Panc1 (cell line): ENCODE measurements around the gene CDX1. TPM values are rescaled to one million over a fixed set of nuclear protein-coding genes. Genes with fewer than 3 reads are reported as not detected.

Experiments used
- ATAC-seq: fragments of 200-7000 bp; cut with Tn5 transposase; 2 replicates; pipeline ENCODE4 v1.9.1; 2020; ENCODE audit warnings: mild to moderate bottlenecking, moderate library complexity
- BruUV-seq: library from RNA; stranded (reverse); fragments of 400-500 nt; replicated peaks from 2 replicates; lab custom pipeline; 2021; lab: Mats Ljungman, UMichigan
- CTCF ChIA-PET: fragments of 300-600 bp; sonication (Branson Sonifier 250); formaldehyde crosslinking; loops from one replicate; lab custom pipeline; 2022; ENCODE audit warnings: antibody characterized with exemption; lab: Charles Lee
- POLR2A ChIA-PET: fragments of 300-600 bp; sonication (Branson Sonifier 250); formaldehyde crosslinking; loops from one replicate; lab custom pipeline; 2022; ENCODE audit warnings: antibody characterized with exemption; lab: Charles Lee
- DNase-seq: peaks from one replicate; pipeline ENCODE4 v3.0.0-alpha.2; 2010; ENCODE audit warnings: low read depth, low spot score
- H3K27ac ChIP-seq: 2 replicates; pipeline ENCODE4 v1.5.1; 2011; ENCODE audit warnings: mild to moderate bottlenecking, low read length, inconsistent platforms
- H3K27me3 ChIP-seq: fragments of 200-500 bp; sonication (Bioruptor generic); 2 replicates; pipeline ENCODE4 v1.6.0; 2014; ENCODE audit warnings: low read length, inconsistent platforms; ENCODE audit not compliant: control insufficient read depth, insufficient read depth
- H3K36me3 ChIP-seq: fragments of 200-500 bp; sonication (Bioruptor generic); 2 replicates; pipeline ENCODE4 v1.5.1; 2014; ENCODE audit warnings: inconsistent platforms, mild to moderate bottlenecking, low read length, moderate library complexity; ENCODE audit not compliant: control insufficient read depth, insufficient read depth
- H3K4me1 ChIP-seq: 2 replicates; pipeline ENCODE4 v1.5.1; 2011; ENCODE audit warnings: inconsistent platforms, mild to moderate bottlenecking, low read length, moderate library complexity; ENCODE audit not compliant: control insufficient read depth, insufficient read depth
- H3K4me3 ChIP-seq, 2 experiments: 2 replicates each; pipeline ENCODE4 v1.5.1; 2011 to 2012; ENCODE audit warnings: low read depth in 2 of 2, low read length in 2 of 2, mild to moderate bottlenecking in 2 of 2, inconsistent platforms in 1 of 2, moderate library complexity in 1 of 2
- H3K9me3 ChIP-seq: fragments of 200-500 bp; sonication (Bioruptor generic); 2 replicates; pipeline ENCODE4 v1.5.1; 2014; ENCODE audit warnings: low read depth, mild to moderate bottlenecking, inconsistent platforms, low read length, moderate library complexity; ENCODE audit not compliant: control insufficient read depth, insufficient read depth
- POLR2AphosphoS5 ChIP-seq: IDR thresholded peaks from 2 replicates; pipeline ENCODE4 v1.6.1; 2012; ENCODE audit warnings: mild to moderate bottlenecking, low read depth, low read length, moderate library complexity
- SIN3A ChIP-seq: IDR thresholded peaks from 2 replicates; pipeline ENCODE4 v1.6.1; 2012; ENCODE audit warnings: low read depth, mild to moderate bottlenecking, low read length, moderate library complexity, borderline replicate concordance; ENCODE audit not compliant: insufficient read depth
- TCF7L2 ChIP-seq: IDR thresholded peaks from 2 replicates; pipeline ENCODE4 v1.6.1; 2011; ENCODE audit warnings: mild to moderate bottlenecking, low read depth, low read length, inconsistent platforms
- in situ Hi-C: cut with HindIII; loops from 2 replicates; pipeline ENCODE4 v1.10.0; 2016; ENCODE audit warnings: low sequenced_read_pairs, low pct_unique_long_range_greater_than_20kb
- intact Hi-C: fragments of 100-400 bp; cut with micrococcal nuclease; formaldehyde crosslinking; loops from one replicate; pipeline ENCODE4 v1.10.0; 2022; ENCODE audit not compliant: unreplicated experiment
- total RNA-seq: library from RNA; stranded (reverse); gene quantifications from one replicate; pipeline ENCODE4 v1.2.1, GENCODE V29; 2021; ENCODE audit not compliant: unreplicated experiment
- TF ChIP-seq, protein P1 (sequence below): fragments of 450-650 bp; IDR thresholded peaks from 2 replicates; pipeline ENCODE4 v1.5.1; 2017; ENCODE audit warnings: mild to moderate bottlenecking
- TF ChIP-seq, protein P2 (sequence below), 2 experiments: IDR thresholded peaks; 2 replicates each; pipeline ENCODE4 v1.6.1; 2011 to 2012; ENCODE audit warnings: low read depth in 2 of 2, control low read depth in 1 of 2, low read length in 1 of 2, mild to moderate bottlenecking in 1 of 2, moderate library complexity in 1 of 2; ENCODE audit not compliant: insufficient read depth in 1 of 2

Gene CDX1
- total RNA-seq, 1 experiment from 2014 or later, result not detected

DNA sequence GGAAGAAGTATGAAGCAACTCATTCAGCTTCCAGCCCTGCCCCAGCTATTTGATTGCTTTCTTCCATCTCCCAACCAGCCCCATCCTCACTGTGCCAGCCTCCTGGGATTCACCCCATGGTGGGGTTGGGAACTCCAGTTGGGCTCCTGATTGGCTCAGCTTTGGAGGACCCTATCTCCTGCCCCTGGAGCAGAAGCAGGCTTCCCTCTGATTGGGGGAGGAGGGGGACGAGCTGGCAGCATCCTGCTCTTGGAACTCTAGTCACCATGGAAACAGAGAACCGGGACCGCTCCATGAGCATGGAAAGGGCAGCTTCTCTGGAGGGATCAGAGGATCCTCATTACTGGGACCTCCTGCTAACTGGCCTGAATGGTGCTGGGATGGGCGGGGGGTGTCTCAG lies 25.9 kb downstream of the CDX1 start:
- ATAC-seq, result no peak
- no TSS peak for BruUV-seq
- TF ChIP-seq, protein P1, sequence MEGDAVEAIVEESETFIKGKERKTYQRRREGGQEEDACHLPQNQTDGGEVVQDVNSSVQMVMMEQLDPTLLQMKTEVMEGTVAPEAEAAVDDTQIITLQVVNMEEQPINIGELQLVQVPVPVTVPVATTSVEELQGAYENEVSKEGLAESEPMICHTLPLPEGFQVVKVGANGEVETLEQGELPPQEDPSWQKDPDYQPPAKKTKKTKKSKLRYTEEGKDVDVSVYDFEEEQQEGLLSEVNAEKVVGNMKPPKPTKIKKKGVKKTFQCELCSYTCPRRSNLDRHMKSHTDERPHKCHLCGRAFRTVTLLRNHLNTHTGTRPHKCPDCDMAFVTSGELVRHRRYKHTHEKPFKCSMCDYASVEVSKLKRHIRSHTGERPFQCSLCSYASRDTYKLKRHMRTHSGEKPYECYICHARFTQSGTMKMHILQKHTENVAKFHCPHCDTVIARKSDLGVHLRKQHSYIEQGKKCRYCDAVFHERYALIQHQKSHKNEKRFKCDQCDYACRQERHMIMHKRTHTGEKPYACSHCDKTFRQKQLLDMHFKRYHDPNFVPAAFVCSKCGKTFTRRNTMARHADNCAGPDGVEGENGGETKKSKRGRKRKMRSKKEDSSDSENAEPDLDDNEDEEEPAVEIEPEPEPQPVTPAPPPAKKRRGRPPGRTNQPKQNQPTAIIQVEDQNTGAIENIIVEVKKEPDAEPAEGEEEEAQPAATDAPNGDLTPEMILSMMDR, result no peak
- TF ChIP-seq TCF7L2, result no peak
- TF ChIP-seq, protein P2, sequence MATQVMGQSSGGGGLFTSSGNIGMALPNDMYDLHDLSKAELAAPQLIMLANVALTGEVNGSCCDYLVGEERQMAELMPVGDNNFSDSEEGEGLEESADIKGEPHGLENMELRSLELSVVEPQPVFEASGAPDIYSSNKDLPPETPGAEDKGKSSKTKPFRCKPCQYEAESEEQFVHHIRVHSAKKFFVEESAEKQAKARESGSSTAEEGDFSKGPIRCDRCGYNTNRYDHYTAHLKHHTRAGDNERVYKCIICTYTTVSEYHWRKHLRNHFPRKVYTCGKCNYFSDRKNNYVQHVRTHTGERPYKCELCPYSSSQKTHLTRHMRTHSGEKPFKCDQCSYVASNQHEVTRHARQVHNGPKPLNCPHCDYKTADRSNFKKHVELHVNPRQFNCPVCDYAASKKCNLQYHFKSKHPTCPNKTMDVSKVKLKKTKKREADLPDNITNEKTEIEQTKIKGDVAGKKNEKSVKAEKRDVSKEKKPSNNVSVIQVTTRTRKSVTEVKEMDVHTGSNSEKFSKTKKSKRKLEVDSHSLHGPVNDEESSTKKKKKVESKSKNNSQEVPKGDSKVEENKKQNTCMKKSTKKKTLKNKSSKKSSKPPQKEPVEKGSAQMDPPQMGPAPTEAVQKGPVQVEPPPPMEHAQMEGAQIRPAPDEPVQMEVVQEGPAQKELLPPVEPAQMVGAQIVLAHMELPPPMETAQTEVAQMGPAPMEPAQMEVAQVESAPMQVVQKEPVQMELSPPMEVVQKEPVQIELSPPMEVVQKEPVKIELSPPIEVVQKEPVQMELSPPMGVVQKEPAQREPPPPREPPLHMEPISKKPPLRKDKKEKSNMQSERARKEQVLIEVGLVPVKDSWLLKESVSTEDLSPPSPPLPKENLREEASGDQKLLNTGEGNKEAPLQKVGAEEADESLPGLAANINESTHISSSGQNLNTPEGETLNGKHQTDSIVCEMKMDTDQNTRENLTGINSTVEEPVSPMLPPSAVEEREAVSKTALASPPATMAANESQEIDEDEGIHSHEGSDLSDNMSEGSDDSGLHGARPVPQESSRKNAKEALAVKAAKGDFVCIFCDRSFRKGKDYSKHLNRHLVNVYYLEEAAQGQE (IDR thresholded peaks at IDR 0.05; ENCODE audit: insufficient read depth in 1 of 2, low read depth in 2 of 2, low read length in 1 of 2), result no peak
- TF ChIP-seq SIN3A, result no peak
- Histone ChIP-seq H3K27ac (no peak overlapping the region), H3K27me3 (peaks cover 10% of the 10 kb centered on the region), H3K4me1 (no peaks in the 10 kb centered on the region), H3K9me3 (no peaks in the 10 kb centered on the region), H3K4me3 (no peak overlapping the region), H3K36me3 (no peaks in the 10 kb centered on the region)
- ChIA-PET POLR2A (no interaction called here), CTCF (no interaction called here)
- in situ Hi-C loops (no loop called here), intact Hi-C loops (no loop called here)
- no peak for DNase-seq

DNA sequence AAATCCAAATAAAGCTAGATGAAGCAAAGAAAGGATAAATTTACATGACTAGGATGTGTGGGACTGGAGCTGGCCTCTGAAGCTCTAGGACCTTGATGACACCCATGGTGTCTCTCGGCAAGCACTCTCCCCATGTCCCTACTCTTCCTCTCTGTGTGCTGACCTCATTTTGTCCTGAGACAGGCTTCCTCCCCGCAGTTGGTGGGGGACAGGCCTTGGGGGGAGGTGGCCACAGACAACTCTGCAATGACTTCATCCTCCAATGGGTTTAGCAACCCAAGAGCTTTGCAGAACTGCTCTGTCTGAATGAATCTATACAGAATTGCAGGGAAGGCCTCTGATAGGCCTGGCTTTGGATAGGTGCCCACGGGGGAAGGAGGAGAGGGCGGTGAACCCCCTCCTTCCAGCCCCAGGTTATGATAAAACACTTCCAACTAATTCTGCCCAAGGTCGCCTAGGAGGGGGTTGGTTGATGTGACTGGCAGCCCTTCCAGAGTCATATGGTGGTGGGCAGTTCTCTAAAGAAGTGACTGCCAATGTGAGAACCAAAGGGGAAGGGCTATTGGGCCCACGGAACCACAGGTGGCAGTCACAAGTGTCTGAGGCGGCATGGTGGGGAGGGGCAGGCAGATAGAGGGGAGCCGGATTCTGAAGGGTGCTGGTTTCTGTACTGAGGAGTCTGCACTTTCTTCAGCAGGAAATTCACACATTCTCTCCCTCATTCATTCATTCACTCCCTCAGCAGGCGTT lies 29.3 kb downstream of the CDX1 start:
- Histone ChIP-seq H3K4me3 (no peak overlapping the region), H3K4me1 (no peaks in the 10 kb centered on the region), H3K36me3 (no peaks in the 10 kb centered on the region), H3K27ac (no peak overlapping the region), H3K9me3 (no peaks in the 10 kb centered on the region), H3K27me3 (0 out of 2 replicates have a peak, but pooled peaks cover 3% of the 10 kb centered on the region)
- no TSS peak for BruUV-seq
- intact Hi-C loops (no loop called here), in situ Hi-C loops (no loop called here)
- DNase-seq (no peak), ATAC-seq (no peak)
- ChIA-PET CTCF (no interaction called here), POLR2A (no interaction called here)
- TF ChIP-seq SIN3A (no peak), POLR2AphosphoS5 (no peak), TCF7L2 (no peak)
- TF ChIP-seq, protein P1, result no peak
- TF ChIP-seq, protein P2 (IDR thresholded peaks at IDR 0.05; ENCODE audit: insufficient read depth in 1 of 2, low read depth in 2 of 2, low read length in 1 of 2), result no peak
